Mesodermal cell (in vitro differentiated cells): ENCODE measurements around the gene ADAR.

ENCODE experiments used
- H3K27ac ChIP-seq: 2 replicates; pipeline ENCODE4 v1.7.0; 2013; ENCODE audit warnings: mild to moderate bottlenecking, low read depth, low read length, moderate library complexity; ENCODE audit not compliant: severe bottlenecking
- H3K36me3 ChIP-seq: 2 replicates; pipeline ENCODE4 v1.7.1; 2013; ENCODE audit warnings: mild to moderate bottlenecking, low read length, moderate library complexity; ENCODE audit not compliant: control insufficient read depth, insufficient read depth
- H3K4me1 ChIP-seq: one replicate; pipeline ENCODE4 v1.7.1; 2013; ENCODE audit warnings: mild to moderate bottlenecking, low read length; ENCODE audit not compliant: insufficient read depth, control insufficient read depth, poor library complexity, severe bottlenecking
- H3K4me3 ChIP-seq: 2 replicates; pipeline ENCODE4 v1.7.0; 2013; ENCODE audit warnings: low read length, control low read depth, mild to moderate bottlenecking; ENCODE audit not compliant: insufficient read depth, poor library complexity, severe bottlenecking; ENCODE audit errors: extremely low read depth
- H3K9me3 ChIP-seq: 2 replicates; pipeline ENCODE4 v1.7.1; 2013; ENCODE audit warnings: mild to moderate bottlenecking, low read length, moderate library complexity; ENCODE audit not compliant: control insufficient read depth
- WGBS, 2 experiments: methylation state at CpG; one replicate each; pipeline ENCODE4 v1.1.5; 2013; ENCODE audit warnings: missing lambda C conversion rate in 2 of 2; ENCODE audit not compliant: insufficient coverage in 2 of 2; 5-methylcytosine and 5-hydroxymethylcytosine counted together

Gene ADAR

DNA sequence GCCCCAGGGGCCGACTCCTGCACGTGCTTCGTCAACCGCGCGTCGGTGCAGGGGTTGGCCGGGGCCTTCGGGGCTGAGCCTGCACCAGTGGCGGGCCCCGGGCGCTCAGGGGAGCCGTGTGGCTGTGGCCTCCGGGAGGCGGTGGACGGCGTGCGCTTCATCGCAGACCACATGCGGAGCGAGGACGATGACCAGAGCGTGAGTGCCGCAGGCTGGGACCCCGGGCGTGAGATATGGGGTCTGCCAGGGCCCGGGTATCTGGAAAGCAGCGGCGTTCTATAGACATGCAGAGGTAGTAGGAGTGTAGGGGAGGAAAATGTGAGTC, 36.1 kb downstream of the ADAR start:
- H3K4me3 ChIP-seq: no peak overlapping the region
- peaks cover 7% of the 10 kb centered on the region for H3K4me1 ChIP-seq
- H3K9me3 ChIP-seq: no peaks in the 10 kb centered on the region
- no peak overlapping the region for H3K27ac ChIP-seq
- 97 to 98% methylated on average over 24 to 29 of the region's 29 CpGs for WGBS, 2 experiments
- H3K36me3 ChIP-seq: no peaks in the 10 kb centered on the region

DNA sequence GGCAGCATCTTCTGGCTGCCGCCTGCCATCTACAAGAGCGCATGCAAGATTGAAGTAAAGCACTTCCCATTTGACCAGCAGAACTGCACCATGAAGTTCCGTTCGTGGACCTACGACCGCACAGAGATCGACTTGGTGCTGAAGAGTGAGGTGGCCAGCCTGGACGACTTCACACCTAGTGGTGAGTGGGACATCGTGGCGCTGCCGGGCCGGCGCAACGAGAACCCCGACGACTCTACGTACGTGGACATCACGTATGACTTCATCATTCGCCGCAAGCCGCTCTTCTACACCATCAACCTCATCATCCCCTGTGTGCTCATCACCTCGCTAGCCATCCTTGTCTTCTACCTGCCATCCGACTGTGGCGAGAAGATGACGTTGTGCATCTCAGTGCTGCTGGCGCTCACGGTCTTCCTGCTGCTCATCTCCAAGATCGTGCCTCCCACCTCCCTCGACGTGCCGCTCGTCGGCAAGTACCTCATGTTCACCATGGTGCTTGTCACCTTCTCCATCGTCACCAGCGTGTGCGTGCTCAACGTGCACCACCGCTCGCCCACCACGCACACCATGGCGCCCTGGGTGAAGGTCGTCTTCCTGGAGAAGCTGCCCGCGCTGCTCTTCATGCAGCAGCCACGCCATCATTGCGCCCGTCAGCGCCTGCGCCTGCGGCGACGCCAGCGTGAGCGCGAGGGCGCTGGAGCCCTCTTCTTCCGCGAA, 36.6 kb downstream of the ADAR start:
- Histone ChIP-seq H3K9me3 (no peaks in the 10 kb centered on the region), H3K36me3 (no peaks in the 10 kb centered on the region), H3K4me3 (no peak overlapping the region), H3K27ac (no peak overlapping the region), H3K4me1 (peaks cover 7% of the 10 kb centered on the region)
- 96% methylated on average over 55 to 59 of the region's 59 CpGs for WGBS, 2 experiments

DNA sequence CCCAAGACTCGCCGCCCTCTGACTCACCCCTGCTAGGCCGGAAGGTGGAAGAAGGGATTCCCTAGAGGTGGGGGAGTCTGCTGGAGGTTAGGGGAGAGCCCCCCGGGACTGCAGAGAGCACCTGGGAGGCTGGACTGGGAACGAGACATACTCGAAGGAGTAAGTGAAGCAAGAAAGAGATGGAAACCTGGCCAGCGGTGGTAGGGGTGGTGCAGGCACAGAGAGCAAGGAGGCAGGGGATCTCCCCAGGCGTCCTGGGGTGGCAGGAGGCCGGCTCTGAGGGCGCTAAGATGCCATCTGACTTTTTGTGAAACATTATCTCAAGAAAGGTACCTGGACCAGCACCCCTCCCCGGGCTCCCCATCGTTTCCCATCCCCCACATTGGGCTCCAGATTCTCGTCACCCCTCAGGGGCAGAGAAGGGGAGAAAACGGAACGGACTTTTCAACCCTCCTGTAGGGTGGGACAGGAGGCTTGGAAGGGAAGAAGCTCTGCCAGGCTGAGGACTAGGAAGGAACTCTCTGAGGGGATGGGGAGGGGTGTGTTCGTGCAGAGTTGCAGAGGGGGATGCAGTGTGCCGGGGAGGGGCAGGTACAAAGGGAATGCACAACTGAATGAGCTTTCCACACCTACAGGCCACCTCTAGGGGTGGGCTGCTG, 39.7 kb downstream of the ADAR start:
- no peaks in the 10 kb centered on the region for H3K36me3 ChIP-seq
- H3K4me3 ChIP-seq: no peak overlapping the region
- H3K4me1 ChIP-seq: no peaks in the 10 kb centered on the region
- 50 to 55% methylated on average over 12 of the region's 17 CpGs for WGBS, 2 experiments
- no peaks in the 10 kb centered on the region for H3K9me3 ChIP-seq
- H3K27ac ChIP-seq: no peak overlapping the region

DNA sequence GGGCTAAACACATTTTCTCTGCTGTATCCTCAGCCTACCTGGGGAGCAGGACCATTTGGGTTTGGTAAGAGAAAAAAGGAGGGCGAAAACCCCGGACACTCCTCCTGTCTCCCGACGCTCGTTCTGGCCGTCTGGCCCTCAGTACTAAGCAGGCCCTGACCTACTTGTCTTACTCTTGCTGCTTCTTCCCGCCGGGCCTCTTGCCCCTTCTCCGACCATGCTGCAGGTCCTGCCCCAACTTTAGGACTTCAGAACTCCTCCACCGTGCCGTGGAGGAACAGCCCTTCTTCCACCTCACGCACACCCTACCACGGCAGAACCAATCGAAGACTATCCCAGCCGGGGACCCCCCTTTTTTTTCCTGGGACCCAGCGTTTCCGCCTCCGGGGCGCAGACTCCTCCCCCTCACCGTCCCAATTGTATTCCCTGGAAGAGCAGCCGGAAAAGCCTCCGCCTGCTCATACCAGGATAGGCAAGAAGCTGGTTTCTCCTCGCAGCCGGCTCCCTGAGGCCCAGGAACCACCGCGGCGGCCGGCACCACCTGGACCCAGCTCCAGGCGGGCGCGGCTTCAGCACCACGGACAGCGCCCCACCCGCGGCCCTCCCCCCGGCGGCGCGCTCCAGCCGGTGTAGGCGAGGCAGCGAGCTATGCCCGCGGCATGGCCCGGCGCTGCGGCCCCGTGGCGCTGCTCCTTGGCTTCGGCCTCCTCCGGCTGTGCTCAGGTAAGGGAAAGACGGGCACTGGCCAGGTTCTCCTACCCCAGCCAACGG, 40.4 kb downstream of the ADAR start, which contains the start of gene CHRNB2:
Gene CHRNB2 (plus strand): TSS at position 393 of the 771 bp plus-strand sequence. CDS start 267 bp downstream, at position 660.
- Histone ChIP-seq H3K4me1 (no peaks in the 10 kb centered on the region), H3K27ac (no peak within 1 kb of the TSS), H3K9me3 (no peaks in the 10 kb centered on the region), H3K36me3 (no peaks in the 10 kb centered on the region), H3K4me3 (peak within 1 kb of the TSS; percentile 14)
- 2 to 6% methylated on average over 22 to 52 of the region's 53 CpGs for WGBS, 2 experiments

DNA sequence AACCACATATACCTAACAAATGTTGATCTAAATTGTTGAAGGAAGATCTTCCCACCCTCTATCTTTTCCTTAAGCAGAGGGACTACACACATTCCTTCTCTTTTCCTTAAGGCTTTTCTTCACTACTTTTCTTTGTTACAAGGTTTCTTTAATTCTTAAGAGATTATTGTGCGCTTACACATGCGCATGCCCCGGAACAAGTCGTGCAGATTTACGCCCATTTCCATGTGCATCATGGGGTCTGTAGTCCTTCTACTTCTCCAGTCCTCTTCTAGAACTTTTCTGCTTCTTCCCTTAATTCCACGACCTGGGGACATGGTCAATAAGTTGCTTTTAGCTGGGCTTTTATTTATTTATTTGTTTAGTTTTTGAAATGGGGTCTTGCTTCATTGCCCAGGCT, 42.1 kb downstream of the ADAR start:
- H3K4me1 ChIP-seq: no peaks in the 10 kb centered on the region
- H3K27ac ChIP-seq: no peak overlapping the region
- no peaks in the 10 kb centered on the region for H3K9me3 ChIP-seq
- no peak overlapping the region for H3K4me3 ChIP-seq
- no peaks in the 10 kb centered on the region for H3K36me3 ChIP-seq
- WGBS, 2 experiments: 89 to 96% methylated on average over 5 to 6 of the region's 6 CpGs

DNA sequence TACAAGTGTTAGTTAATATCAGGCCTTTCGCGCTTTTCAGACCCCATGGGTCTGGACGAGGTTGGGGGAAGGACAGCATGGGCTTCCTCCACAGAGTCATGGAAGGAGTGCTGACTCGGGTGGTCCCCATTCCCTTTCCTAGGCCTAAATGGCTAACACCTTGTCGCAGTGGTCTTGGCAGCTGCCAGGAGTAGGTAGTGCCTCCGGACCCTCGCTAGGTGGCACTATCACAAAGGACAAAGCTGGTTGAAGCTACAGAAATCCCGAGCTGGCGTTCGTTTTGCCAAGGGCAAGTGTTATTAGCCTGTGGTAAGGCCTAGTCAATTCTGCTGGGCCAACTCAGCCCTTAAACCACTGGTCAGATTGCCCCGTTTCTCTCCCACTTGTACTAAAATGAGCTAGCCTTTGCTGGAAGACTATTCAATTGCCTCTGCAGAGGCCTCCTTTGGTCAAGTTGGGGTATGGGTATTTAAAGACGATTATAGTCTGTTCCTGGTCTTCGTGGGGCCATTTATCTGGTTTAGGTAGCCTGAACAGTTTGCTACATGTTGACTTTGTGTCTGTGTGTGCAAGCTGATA, 48.4 kb downstream of the ADAR start:
- peaks cover 15% of the 10 kb centered on the region for H3K36me3 ChIP-seq
- H3K4me1 ChIP-seq: peaks cover 13% of the 10 kb centered on the region
- peak overlapping the region; percentile 90 for H3K27ac ChIP-seq
- H3K4me3 ChIP-seq: peak overlapping the region; percentile 47
- WGBS, 2 experiments: 11 to 17% methylated on average over 11 to 12 of the region's 13 CpGs
- H3K9me3 ChIP-seq: no peaks in the 10 kb centered on the region

DNA sequence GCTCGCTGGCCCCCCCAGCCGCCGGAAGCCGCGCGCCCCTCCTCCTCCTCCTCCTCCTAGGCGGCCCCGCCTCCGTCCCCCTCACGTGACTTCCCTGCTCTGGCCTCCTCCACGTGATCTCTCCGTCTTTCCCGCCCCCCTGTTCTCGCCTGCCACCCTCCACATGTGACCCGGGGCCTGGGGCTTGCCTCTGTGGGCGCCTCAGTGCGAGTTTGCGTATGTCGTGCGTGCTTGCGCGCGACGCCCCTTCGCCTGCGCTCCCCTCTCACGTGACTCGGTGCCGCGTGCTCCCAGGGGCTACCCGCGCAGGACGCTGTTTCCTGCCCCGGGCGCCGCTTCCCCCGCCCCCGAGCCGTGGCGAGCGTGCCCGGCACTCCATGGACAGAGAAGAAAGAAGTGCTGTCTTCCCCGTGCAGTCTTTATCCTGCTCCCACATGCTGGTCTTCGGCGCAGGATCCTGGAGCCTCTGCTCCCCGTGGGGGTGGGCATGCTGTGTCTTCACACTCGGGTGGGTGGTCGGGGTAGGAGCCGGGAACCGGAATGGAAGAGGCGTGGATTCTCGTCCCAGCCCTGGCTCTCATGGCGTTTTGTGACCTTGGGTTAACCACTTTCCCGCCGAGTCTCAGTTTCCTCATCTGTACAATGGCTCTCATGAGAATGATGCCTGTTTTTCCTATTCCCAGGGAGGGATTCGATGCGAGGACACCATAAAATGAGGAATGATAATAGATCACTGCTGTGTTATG, 49.1 kb downstream of the ADAR start:
- 5% methylated on average over 41 to 51 of the region's 57 CpGs for WGBS, 2 experiments
- H3K4me3 ChIP-seq: peak overlapping the region; percentile 47
- H3K9me3 ChIP-seq: no peaks in the 10 kb centered on the region
- H3K36me3 ChIP-seq: peaks cover 21% of the 10 kb centered on the region
- H3K4me1 ChIP-seq: peaks cover 13% of the 10 kb centered on the region
- H3K27ac ChIP-seq: peak overlapping the region; percentile 90

DNA sequence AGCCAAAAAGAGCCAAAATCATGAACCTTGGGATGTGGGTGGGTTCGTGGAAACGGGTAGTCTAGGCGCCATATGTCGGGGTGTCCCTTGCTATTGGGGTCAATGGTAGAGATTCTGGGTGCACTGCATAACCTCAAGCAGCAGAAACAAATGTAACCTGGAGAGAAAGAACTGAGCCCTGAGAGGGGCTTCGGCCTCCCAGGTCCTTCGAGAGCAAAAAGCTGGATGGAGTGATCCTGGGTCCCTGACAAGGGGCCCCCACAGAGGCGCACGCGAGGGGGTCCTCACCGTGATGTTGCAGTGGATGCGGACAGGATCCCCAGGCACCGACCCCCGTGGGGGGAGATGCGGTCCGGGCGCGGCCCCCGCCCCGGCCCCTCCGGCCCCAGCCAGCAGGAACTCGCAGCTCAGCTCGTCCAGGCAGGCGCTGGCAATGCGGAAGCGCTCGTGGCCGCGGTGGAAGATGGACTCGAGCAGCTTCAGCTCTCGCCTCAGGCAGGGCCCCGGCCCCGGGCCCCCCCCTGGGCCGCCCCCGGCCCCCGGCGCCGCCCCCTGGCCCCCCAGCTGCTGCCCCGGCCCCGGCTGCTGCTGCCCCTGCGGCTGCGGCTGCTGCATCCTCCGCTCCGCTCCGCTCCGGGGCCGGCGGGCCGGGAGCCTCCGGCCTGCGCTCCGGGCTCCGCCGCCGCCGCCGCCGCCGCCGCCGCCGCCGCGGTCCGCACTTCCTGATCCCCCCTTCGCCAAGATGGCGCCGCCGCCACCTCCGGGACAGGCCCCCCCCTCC, 49.9 kb downstream of the ADAR start, which contains the start of gene UBE2Q1:
Gene UBE2Q1 (minus strand): TSS at position 724 of the 781 bp plus-strand sequence. CDS start 109 bp downstream, at position 615.
- H3K4me3 ChIP-seq: peak within 1 kb of the TSS; percentile 74
- no peaks in the 10 kb centered on the region for H3K9me3 ChIP-seq
- H3K4me1 ChIP-seq: peaks cover 13% of the 10 kb centered on the region
- WGBS, 2 experiments: 0 to 1% methylated on average over 36 to 42 of the region's 69 CpGs
- peak within 1 kb of the TSS; percentile 90 for H3K27ac ChIP-seq
- H3K36me3 ChIP-seq: peaks cover 29% of the 10 kb centered on the region

DNA sequence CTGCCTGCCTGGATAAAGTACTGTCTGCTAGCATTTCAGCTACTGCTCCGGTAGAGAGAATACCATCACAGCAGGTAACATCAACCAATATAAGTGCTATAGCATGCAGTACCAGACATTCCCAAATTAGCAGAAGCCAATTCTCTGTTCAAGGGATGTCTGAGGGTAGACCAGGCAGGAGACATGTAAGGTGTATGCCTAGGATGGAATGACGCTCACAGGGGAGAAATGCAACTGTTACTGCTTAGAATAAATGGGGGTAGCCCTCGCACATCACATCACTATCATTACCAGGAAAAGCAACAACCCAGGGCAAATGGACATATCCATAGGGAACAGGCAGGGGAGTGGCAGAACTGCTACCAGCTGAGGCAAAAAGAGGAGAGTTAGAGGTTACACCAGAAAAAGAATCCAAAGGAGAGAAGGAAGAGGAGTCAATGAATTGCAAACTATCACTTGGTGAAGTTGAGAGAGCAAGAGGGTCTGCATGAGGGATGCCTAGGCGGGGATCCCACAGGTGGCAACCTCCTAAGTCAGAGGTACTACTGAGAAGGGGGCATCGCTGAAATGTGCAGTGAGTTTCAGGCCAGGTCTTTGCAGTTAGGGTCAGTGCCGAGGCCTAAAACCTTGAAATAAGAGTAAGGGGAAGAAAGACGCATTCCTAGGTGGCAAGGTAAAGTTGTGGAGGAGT, 50.6 kb downstream of the ADAR start:
- peaks cover 13% of the 10 kb centered on the region for H3K4me1 ChIP-seq
- no peaks in the 10 kb centered on the region for H3K9me3 ChIP-seq
- 15% methylated on average over 2 to 4 of the region's 7 CpGs for WGBS, 2 experiments
- H3K4me3 ChIP-seq: peak overlapping the region; percentile 74
- peaks cover 36% of the 10 kb centered on the region for H3K36me3 ChIP-seq
- H3K27ac ChIP-seq: no peak overlapping the region
